ENCODE results near the gene STX8. TPM values are rescaled to one million over a fixed set of nuclear protein-coding genes. Genes with fewer than 3 reads are reported as not detected.
A peak's percentile ranks its signal among the peaks of the same experiment; 100 is the strongest.
"Not testable (repeated sequence)": the region's sequence is repeated elsewhere in the genome, so short reads cannot be mapped to it uniquely, and the experiment has no call there.

STX8 gene, protein sequence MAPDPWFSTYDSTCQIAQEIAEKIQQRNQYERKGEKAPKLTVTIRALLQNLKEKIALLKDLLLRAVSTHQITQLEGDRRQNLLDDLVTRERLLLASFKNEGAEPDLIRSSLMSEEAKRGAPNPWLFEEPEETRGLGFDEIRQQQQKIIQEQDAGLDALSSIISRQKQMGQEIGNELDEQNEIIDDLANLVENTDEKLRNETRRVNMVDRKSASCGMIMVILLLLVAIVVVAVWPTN
- 62.8 TPM for total RNA-seq
- long read RNA-seq, transcript STX8-201 (8 exons, 1,246 nt) = major isoform, 20 of 24 reads
- long read RNA-seq, partial matches to known transcripts = 2 of 24 reads
- long read RNA-seq, other reads (novel, unspliced or antisense) = 1 of 24 reads

DNA sequence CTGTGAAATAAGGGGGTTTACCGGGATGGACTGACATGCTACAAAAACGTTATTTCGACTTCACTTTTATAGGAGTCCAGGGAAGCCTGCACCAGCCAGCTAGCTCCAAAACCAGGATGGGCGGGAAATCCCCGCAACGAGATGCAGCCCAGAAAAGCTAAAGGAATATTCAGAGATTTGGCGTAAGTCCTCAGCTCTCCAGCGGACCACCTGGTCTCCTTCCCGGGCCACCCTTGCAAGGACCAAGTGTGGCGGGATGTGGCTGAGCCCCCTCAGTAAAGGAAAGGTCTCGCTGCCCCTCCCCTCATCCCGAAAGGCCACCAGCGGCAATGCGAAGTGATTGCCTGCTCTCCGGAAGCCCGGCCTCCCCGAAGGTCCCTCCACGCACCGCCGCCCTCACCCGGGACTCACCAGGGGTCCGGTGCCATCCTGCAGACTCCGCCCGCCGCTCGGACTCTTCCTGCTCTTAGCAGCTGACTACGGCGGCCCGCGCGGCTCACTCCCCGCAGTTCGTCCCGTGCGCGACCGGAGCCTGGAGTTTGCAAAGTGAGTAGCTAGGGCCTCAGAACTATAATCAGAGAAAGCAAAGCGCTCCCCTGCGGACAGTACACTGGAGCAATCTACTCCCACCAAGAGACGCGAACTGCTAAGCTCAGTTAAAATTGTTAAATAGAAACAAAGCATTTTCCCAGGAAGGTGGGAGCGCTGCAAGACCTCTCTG lies at the start of gene STX8:
Gene STX8 (minus strand): TSS at position 440 of the 721 bp plus-strand sequence. CDS start 12 bp downstream, at position 428.
- peak; percentile 96 for ATAC-seq (ENCODE audit: poor library complexity)
- intact Hi-C loops (cut with DNase I) = no loop called here
- peak; percentile 97 for DNase-seq

DNA sequence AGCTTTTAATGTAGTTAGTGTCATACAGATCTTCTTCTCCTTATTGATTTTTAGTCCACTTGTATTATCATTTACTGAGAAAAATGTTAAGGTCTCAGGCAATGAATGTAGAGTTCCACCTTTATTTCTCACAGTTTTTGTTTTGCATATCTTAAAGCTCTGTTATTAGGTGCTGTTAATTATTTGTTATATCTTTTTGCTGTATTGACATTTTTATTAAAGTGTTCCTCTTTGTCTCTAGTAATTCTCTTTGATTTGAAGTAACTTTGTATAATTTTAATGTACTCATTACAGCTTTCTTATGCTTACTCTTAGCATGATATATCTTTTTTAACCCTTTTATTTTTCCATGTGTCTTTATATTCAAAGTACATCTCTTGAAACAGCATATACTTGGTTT lies 47.3 kb upstream of the STX8 start:
- ATAC-seq (ENCODE audit: poor library complexity) = no peak
- intact Hi-C loops (cut with DNase I) = no loop called here
- DNase-seq = no peak

DNA sequence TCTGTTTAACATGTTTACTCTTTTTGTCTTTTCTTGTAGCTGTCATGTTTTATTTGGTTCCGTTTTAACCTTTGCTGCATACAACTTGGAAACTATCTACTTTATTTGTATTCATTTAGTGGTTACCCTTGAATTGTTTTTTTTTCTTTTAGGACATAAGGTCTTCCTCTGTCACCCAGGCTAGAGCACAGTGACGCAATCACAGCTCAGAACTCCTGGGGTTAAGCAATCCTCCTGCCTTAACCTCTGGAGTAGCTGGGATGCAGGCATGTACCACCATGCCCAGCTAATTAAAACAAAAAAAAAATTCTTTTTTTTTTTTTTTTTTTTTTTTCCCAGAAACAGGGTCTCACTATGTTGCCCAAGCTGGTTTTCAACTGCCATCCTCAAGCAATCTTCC lies 39.9 kb upstream of the STX8 start:
- DNase-seq (no peak), ATAC-seq (ENCODE audit: poor library complexity) (no peak)
- intact Hi-C loops (cut with DNase I) = no loop called here

DNA sequence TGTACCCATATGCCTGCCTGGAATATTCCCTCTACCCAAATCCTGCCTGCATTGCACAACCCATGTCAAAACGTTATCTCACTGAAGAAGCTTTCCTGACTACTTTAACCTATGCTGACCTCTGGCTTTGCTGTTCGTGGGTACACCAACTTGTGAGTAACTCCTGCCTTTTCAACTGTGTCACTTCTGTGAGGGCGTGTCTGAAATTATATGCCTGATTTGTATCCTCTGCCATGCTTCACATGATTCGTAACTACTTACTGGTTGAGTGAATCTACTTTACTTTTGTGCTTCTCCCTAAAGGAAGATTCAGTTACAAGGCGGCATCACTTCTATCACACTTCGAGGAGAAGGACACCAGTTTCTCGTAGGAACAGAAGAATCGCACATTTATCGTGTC lies 36.4 kb upstream of the STX8 start:
- intact Hi-C loops (cut with DNase I) = no loop called here
- ATAC-seq (ENCODE audit: poor library complexity) (no peak), DNase-seq (no peak)

DNA sequence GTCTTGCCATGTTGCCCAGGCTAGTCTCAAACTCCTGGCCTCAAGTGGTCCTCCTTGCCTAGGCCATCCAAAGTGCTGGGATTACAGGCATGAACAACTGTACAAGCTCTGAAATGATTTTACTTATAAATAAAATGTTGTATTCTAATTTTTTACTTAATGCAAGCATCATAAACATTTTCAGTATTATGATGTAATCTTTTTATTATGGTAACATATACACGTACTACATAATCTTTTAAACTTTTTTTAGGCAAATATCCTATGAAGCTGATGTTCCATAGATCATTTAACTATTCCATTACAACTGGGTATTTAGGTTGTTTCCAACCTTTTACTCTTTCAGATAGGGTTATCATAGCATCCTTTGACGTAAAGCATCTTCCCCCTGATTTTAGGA lies 35.9 kb upstream of the STX8 start:
- intact Hi-C loops (cut with DNase I) = no loop called here
- ATAC-seq (ENCODE audit: poor library complexity) = no peak
- DNase-seq = no peak

DNA sequence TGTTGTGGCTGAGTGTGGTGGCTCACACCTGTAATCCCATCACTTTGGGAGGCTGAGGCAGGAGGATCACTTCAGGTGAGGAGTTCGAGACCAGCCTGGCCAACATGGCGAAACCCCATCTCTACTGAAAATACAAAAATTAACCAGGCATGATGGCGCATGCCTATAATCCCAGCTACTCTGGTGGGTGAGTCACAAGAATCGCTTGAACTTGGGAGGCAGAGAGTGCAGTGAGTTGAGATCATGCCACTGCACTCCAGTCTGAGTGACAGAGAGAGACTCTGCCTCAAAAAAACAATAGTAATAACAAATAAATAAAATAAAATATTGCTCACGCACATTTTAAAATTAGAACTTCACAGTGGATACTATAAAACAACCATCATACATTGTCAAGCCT lies 31.4 kb upstream of the STX8 start:
- DNase-seq; ATAC-seq (ENCODE audit: poor library complexity); intact Hi-C loops (cut with DNase I): not testable (repeated sequence)

DNA sequence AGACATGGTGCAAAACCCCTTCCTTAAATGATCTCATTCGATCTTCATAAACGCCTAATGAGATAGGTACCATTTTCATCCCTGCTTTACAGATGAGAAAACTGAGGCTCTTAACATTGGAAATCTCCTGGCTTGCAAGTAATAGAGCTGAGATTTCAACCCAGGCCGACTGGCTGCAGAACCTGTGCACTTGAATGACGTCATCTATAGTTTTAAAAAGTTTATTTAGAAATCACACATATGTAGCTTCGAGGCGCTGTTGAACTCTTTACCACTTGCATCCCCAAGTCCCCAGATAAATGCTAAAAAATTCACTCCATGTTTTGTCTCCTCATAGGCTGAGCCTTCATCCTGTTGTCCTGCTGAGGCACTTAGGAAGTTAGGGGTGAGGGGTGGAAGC lies 30.8 kb upstream of the STX8 start:
- ATAC-seq (ENCODE audit: poor library complexity) (no peak), DNase-seq (no peak)
- intact Hi-C loops (cut with DNase I) = no loop called here

DNA sequence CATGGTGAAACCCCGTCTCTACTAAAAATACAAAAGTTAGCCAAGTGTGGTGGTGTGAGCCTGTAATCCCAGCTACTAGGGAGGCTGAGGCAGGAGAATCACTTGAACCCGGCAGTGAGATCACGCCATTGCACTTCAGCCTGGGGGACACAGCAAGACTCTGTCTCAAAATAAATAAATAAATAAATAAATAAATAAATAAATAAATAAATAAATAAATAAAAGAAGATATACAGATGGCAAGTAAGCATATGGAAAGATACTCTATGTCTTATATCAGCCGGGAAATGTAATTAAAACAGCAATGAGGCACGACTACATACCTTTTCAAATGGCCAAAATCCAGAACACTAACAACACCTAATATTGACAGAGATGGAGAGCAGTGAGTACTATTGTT lies 29.0 kb upstream of the STX8 start:
- DNase-seq; intact Hi-C loops (cut with DNase I); ATAC-seq (ENCODE audit: poor library complexity): not testable (repeated sequence)

DNA sequence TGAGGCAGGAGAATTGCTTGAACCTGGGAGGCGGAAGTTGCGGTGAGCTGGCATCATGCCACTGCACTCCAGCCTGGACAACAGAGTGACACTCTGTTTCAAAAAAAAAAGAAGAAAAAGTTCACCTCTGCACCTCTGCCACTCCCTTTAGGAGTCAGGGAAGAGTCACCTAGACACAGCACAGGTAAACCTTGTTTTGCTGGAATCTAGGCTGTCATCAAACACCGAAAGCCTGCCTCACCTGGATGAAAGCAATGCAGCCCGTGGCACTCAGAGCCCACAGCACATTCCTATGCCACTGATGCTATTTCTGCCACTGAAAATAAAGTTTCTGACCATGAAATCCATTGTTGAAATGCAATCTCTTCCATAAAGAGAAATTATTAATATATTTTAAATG lies 23.0 kb upstream of the STX8 start:
- intact Hi-C loops (cut with DNase I) = no loop called here
- ATAC-seq (ENCODE audit: poor library complexity) (no peak), DNase-seq (no peak)

DNA sequence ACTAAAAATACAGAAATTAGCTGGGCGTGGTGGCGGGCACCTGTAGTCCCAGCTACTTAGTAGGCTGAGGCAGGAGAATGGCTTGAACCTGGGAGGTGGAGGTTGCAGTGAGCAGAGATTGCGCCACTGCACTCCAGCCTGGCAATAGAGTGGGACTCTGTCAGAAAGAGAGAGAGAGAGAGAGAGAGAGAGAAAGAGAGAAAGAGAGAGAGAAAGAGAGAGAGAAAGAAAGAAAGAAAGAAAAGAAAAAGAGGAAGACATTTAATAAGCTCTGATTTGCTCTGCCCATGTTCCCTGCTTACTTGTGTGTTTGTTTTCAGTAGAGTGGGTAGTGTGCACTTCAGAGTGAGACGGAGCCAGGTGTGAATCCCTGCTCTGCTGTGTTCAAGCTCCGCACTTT lies 22.0 kb upstream of the STX8 start:
- ATAC-seq (ENCODE audit: poor library complexity); intact Hi-C loops (cut with DNase I); DNase-seq: not testable (repeated sequence)

DNA sequence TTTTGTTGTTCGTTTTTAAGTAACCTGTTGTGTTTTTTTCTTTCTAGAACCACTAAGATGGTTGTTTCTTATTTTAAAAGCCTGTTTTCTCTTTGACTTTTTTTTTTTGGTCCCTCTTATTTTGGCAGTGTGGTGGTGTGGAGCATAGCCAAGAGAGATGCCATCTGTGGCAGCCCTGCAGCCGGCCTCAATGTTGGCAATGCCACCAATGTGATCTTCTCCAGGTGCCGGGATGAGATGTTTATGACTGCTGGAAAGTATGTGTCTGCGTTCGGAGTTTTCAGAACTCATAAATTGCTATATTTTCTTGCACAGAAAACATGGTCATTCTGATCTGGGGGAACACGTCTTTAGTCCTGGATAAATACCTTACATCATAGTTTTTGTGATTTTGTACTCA lies 18.4 kb upstream of the STX8 start:
- no peak for ATAC-seq (ENCODE audit: poor library complexity)
- no peak for DNase-seq
- intact Hi-C loops (cut with DNase I) = no loop called here

DNA sequence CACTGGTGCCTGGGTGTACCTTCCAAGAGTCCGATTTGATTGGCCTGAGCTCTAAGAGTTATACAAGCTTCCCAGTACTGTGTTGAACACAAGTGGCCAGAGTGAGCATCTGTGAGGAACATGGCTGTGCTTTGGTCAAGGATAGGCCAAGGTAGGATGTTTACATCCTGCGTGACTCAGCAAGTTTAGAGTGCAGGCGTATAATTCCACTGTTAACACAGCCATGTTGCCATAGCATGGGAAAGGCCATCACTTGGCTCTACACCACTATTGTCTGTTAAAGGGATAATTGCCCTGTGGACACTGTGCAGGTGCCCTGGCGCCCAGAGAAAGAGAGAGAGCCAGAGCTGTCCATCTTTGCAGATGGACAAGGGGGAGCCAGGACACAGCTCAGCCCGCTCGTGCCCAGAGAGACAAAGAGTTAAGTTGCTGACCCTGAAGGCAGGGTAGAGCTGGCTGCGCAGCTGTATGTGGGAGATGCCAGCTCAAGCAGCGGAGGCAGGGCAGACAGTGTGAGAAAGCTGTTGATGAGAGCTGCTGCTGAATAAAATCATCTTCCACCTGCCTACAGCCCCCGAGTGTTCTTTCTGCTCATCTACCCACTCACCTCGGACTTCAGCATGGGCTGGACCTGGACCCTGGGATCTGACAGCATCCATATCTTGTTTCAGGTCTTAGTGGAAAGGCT lies 12.5 kb upstream of the STX8 start:
- intact Hi-C loops (cut with DNase I) = no loop called here
- no peak for ATAC-seq (ENCODE audit: poor library complexity)

DNA sequence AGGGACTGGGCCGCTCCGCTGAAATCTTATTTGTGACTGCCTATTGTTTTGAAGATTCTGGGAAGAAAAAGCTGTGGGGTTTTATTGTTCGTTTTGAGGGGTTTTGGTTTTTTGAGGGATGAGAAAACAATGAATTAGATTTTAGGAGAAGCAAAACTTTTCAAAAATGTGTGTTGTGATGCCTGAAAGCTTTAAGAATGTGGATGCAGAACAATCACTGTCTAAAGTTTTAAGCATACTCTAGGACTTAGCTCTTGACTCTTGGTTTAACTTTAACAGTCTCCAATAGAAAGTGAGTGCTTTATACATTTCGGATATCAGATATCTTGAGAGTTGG lies 1.7 kb upstream of the STX8 start:
- DNase-seq (no peak), ATAC-seq (ENCODE audit: poor library complexity) (no peak)
- intact Hi-C loops (cut with DNase I) = no loop called here

More for the DNA sequence above, 12.5 kb upstream of the STX8 start:
- DNase-seq = no peak

DNA sequence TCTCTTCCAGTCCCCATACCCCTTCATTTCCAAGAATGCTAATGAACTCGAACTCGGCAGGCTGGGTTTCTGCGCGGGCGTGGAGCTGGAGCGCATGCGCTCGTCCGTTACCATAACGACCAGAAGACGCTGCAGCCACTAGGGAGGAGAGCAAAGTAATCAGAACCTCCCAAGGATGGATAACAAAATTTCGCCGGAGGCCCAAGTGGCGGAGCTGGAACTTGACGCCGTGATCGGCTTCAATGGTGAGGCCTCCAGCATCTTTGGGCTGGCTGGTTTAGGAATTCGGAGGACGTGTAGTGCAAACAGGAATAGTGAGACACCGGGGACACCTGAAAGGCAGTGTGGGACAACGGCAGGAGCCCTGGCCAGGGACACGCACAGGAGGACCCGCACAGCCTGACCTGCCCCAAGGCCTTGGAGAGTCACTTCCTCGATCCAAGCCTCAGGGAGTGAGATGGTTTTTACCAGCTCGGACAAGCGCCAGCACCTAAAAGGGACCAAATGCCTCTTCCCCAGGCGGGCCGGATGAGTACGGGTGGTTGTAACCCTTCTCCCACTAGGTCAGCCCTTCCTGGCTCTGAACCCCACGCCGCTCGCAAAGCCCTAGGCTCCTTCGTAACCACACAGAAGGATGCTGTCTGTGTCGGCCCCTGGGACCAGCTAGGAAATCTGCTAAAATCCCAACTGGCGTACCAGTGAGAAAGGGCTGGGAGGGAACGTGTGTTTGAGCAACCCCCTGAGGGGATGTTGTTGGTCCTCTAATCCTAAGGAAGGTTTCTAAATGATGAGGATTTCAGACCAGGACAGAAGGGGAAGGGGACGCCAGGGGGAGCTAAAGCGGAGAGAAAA lies 1.1 kb upstream of the STX8 start, which contains the start of gene CFAP52:
Gene CFAP52 (plus strand): TSS at position 122 of the 852 bp plus-strand sequence. CDS start 54 bp downstream, at position 176.
- peak; percentile 86 for DNase-seq
- intact Hi-C loops (cut with DNase I) = no loop called here
- peak; percentile 92 for ATAC-seq (ENCODE audit: poor library complexity)

DNA sequence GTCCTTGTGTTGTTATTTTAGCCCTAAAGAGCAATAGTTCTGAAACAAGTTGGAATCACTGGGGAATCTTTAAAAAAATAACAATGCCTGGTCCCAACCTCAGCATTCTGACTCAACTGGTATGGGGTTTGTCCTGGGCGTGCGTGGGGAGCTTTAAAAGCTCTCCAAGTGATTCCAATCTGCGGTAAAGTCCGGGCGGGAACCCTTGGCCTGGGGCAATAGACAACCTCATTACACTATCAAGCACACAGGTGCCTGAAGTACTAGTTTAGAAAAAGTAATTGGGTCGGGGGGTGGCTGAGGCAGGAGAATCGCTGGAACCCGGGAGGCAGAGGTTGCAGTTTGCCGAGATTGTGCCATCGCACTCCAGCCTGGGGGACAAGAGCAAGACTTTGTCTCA lies 4.4 kb downstream of the STX8 start:
- intact Hi-C loops (cut with DNase I) = no loop called here
- DNase-seq = no peak

DNA sequence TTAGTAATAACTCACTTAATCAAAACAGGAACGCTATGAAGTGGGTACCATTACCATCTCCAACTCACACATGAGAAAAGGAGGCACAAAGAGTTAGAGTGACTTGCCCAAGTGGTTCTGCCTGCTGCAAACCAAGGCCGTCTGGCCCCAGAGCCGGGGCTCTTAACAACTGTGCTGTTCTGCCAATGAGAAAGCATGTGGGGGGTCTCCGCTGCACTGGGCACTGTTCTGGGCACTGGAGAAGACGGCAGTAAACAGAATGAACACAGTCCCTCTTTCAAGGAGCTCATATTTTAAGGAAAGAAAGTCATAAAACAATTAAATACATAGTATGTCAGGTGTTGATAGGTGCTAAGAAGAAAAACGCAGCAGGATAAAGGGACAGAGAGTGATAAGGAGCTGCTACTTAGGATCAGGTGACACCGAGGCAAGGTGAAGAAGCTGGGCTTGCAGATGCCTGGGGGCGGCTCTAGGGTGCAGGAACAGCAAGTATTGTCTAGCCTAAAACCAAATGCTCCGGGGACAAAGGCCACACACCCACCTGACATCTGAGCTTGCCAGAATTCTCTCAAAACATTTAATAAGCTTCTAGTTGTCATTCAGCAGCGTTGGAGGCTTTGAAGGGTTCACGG lies 6.5 kb downstream of the STX8 start:
- DNase-seq = no peak
- intact Hi-C loops (cut with DNase I) = no loop called here

More for the DNA sequence above, 4.4 kb downstream of the STX8 start:
- no peak for ATAC-seq (ENCODE audit: poor library complexity)

DNA sequence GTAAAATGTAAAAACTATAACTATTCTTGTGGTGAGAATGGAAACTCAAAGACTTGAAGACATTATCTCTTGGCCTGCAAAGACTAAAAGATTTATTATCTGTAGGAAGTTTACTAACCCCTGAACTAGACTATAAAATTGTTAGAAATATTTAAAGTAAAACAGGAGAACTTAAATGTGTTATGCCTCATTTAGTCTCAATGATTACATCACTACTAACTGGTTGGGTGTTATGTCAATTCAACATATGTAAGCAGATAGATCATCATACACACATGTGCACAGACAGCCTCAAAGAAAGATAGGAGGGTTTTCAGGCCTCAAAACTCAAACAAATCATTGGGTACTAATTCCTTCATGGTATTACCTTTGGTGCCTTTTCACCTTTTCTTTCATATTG lies 7.6 kb downstream of the STX8 start:
- ATAC-seq (ENCODE audit: poor library complexity) = no peak
- no peak for DNase-seq
- intact Hi-C loops (cut with DNase I) = no loop called here

More for the DNA sequence above, 6.5 kb downstream of the STX8 start:
- ATAC-seq (ENCODE audit: poor library complexity) = no peak

DNA sequence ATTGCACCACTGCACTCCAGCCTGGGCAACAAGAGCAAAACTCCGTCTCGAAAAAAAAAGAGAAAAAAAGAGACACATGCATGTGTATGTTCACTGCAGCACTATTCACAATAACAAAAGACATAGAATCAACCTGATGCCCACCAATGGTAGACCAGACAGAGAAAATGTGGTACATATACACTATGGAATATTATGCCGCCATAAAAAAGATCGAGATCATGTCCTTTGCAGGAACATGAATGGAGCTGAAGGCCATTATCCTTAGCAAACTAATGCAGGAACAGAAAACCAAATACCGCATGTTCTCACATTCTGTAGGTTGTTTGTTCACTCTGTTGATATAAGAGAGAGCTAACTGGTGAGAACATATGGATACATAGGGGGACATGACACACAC lies 8.9 kb downstream of the STX8 start:
- ATAC-seq (ENCODE audit: poor library complexity); DNase-seq; intact Hi-C loops (cut with DNase I): not testable (repeated sequence)
